Activated T-helper 1 cell treated with Interleukin-2 at 50 U/mL for 16 hours (primary cell): ENCODE measurements around the gene FGF14.

Source experiments
- DNase-seq: peaks from one replicate; pipeline ENCODE4 v3.0.0-alpha.2; 2020; ENCODE audit warnings: low read depth

The FGF14 gene

GRCh38 chr13:101783554-101783953 lies 618.3 kb downstream of the FGF14 start:
- DNase-seq = no peak

GRCh38 chr13:101780211-101780610 lies 621.6 kb downstream of the FGF14 start:
- DNase-seq = no peak

- no peak for DNase-seq
These were observed 622.7 kb downstream of the FGF14 start for GRCh38 chr13:101779147-101779546.

GRCh38 chr13:101775267-101775666 lies 626.6 kb downstream of the FGF14 start:
- DNase-seq = no peak

GRCh38 chr13:101774393-101774792 lies 627.5 kb downstream of the FGF14 start:
- no peak for DNase-seq

- DNase-seq = no peak
These were observed 628.8 kb downstream of the FGF14 start for GRCh38 chr13:101773062-101773461.

GRCh38 chr13:101767131-101767530 lies 634.7 kb downstream of the FGF14 start:
- no peak for DNase-seq

- no peak for DNase-seq
These were observed 638.7 kb downstream of the FGF14 start for GRCh38 chr13:101763191-101763590.

GRCh38 chr13:101757446-101758039 lies 644.3 kb downstream of the FGF14 start:
- DNase-seq = no peak

- no peak for DNase-seq
These were observed 646.5 kb downstream of the FGF14 start for GRCh38 chr13:101755228-101755887.

- DNase-seq = no peak
These were observed 649.4 kb downstream of the FGF14 start for GRCh38 chr13:101752432-101752831.

GRCh38 chr13:101751488-101751887 lies 650.4 kb downstream of the FGF14 start:
- no peak for DNase-seq

GRCh38 chr13:101749584-101749983 lies 652.3 kb downstream of the FGF14 start:
- no peak for DNase-seq

- DNase-seq = no peak
These were observed 654.8 kb downstream of the FGF14 start for GRCh38 chr13:101747039-101747438.

GRCh38 chr13:101746513-101746912 lies 655.3 kb downstream of the FGF14 start:
- no peak for DNase-seq

- DNase-seq = no peak
These were observed 662.3 kb downstream of the FGF14 start for GRCh38 chr13:101739382-101740178.

- no peak for DNase-seq
These were observed 663.5 kb downstream of the FGF14 start for GRCh38 chr13:101738336-101738735.

- DNase-seq = no peak
These were observed 665.3 kb downstream of the FGF14 start for GRCh38 chr13:101736566-101736965.

GRCh38 chr13:101730420-101731000 lies 671.3 kb downstream of the FGF14 start:
- no peak for DNase-seq

- no peak for DNase-seq
These were observed 673.2 kb downstream of the FGF14 start for GRCh38 chr13:101728615-101729014.

- no peak for DNase-seq
These were observed 673.8 kb downstream of the FGF14 start for GRCh38 chr13:101728021-101728420.

GRCh38 chr13:101727118-101727517 lies 674.7 kb downstream of the FGF14 start:
- DNase-seq = no peak

- no peak for DNase-seq
These were observed 675.2 kb downstream of the FGF14 start for GRCh38 chr13:101726681-101727080.
